IMR-90 (cell line): ENCODE data around the gene ADAMTS3. TPM values are rescaled to one million over a fixed set of nuclear protein-coding genes. Genes with fewer than 3 reads are reported as not detected.

Experiments
- ATAC-seq: fragments of 200-7000 bp; cut with Tn5 transposase; 2 replicates; pipeline ENCODE4 v1.9.1; 2020; ENCODE audit warnings: low read depth, mild to moderate bottlenecking, moderate library complexity
- BruUV-seq: library from RNA; stranded (reverse); fragments of 400-500 nt; replicated peaks from 2 replicates; lab custom pipeline; 2021; lab: Mats Ljungman, UMichigan
- CTCF ChIA-PET: fragments of 300-600 bp; formaldehyde crosslinking; extraction: SDS; loops from one replicate; lab custom pipeline; 2021; ENCODE audit warnings: antibody characterized with exemption; lab: Yijun Ruan, JAX
- POLR2A ChIA-PET: fragments of 300-600 bp; sonication (Branson Sonifier 250); formaldehyde crosslinking; loops from one replicate; lab custom pipeline; 2022; ENCODE audit warnings: antibody characterized with exemption; ENCODE audit not compliant: unreplicated experiment; lab: Charles Lee
- DNase-seq: peaks from one replicate; pipeline ENCODE4 v3.0.0; 2013
- H2AFZ ChIP-seq: replicated peaks from 2 replicates; pipeline ENCODE3; 2013; ENCODE audit warnings: low read length, mild to moderate bottlenecking; ENCODE audit not compliant: poor library complexity
- H2AK5ac ChIP-seq: 2 replicates; pipeline ENCODE4 v1.6.1; 2013; ENCODE audit warnings: low read depth, low read length, inconsistent platforms
- H2AK9ac ChIP-seq: replicated peaks from 2 replicates; pipeline ENCODE3; 2013; ENCODE audit warnings: mild to moderate bottlenecking, low read depth, low read length, moderate library complexity; ENCODE audit not compliant: poor library complexity
- H2BK120ac ChIP-seq: 2 replicates; pipeline ENCODE4 v1.6.1; 2013; ENCODE audit warnings: low read depth, low read length, inconsistent platforms
- H2BK15ac ChIP-seq: 3 replicates; pipeline ENCODE4 v1.6.1; 2013; ENCODE audit warnings: low read depth, low read length, inconsistent platforms
- H2BK20ac ChIP-seq: 2 replicates; pipeline ENCODE4 v1.6.1; 2013; ENCODE audit warnings: low read depth, mild to moderate bottlenecking, inconsistent platforms, low read length, moderate library complexity
- H2BK5ac ChIP-seq: 2 replicates; pipeline ENCODE4 v1.6.1; 2013; ENCODE audit warnings: mild to moderate bottlenecking, low read depth, low read length, inconsistent platforms; ENCODE audit not compliant: poor library complexity, severe bottlenecking
- H3K14ac ChIP-seq: replicated peaks from 2 replicates; pipeline ENCODE4 v1.6.1; 2013; ENCODE audit warnings: low read depth, low read length, inconsistent platforms
- H3K18ac ChIP-seq: 2 replicates; pipeline ENCODE4 v1.6.1; 2013; ENCODE audit warnings: low read depth, low read length, control low read depth
- H3K23ac ChIP-seq: 2 replicates; pipeline ENCODE4 v1.6.1; 2013; ENCODE audit warnings: low read depth, low read length, inconsistent platforms
- H3K27ac ChIP-seq: 2 replicates; pipeline ENCODE4 v1.5.1; 2013; ENCODE audit warnings: mild to moderate bottlenecking, control low read depth, low read length; ENCODE audit not compliant: insufficient read depth
- H3K27me3 ChIP-seq: 2 replicates; pipeline ENCODE4 v1.6.1; 2013; ENCODE audit warnings: low read length; ENCODE audit not compliant: control insufficient read depth, insufficient read depth
- H3K36me3 ChIP-seq: 2 replicates; pipeline ENCODE4 v1.6.1; 2013; ENCODE audit warnings: low read length, mixed read lengths; ENCODE audit not compliant: control insufficient read depth, insufficient read depth
- H3K4ac ChIP-seq: 2 replicates; pipeline ENCODE4 v1.6.1; 2013; ENCODE audit warnings: low read depth, low read length, inconsistent platforms
- H3K4me1 ChIP-seq: 2 replicates; pipeline ENCODE4 v1.6.1; 2013; ENCODE audit warnings: low read length, mixed read lengths; ENCODE audit not compliant: control insufficient read depth, insufficient read depth
- H3K4me2 ChIP-seq: 2 replicates; pipeline ENCODE4 v1.6.1; 2013; ENCODE audit warnings: low read depth, mild to moderate bottlenecking, control low read depth, low read length, moderate library complexity
- H3K4me3 ChIP-seq: 2 replicates; pipeline ENCODE4 v1.5.1; 2013; ENCODE audit warnings: low read depth, mild to moderate bottlenecking, control low read depth, low read length, moderate library complexity; ENCODE audit not compliant: insufficient read depth
- H3K56ac ChIP-seq: 2 replicates; pipeline ENCODE4 v1.6.1; 2013; ENCODE audit warnings: low read length, inconsistent platforms; ENCODE audit not compliant: insufficient read depth; ENCODE audit errors: extremely low read depth
- H3K79me1 ChIP-seq, 2 experiments: 2 replicates each; pipeline ENCODE4 v1.6.1; 2013; ENCODE audit warnings: low read length in 2 of 2, inconsistent platforms in 1 of 2, low read depth in 1 of 2
- H3K9ac ChIP-seq: 2 replicates; pipeline ENCODE4 v1.6.1; 2013; ENCODE audit warnings: low read depth, low read length, control low read depth
- H3K9me1 ChIP-seq: 2 replicates; pipeline ENCODE4 v1.6.1; 2013; ENCODE audit warnings: low read length, inconsistent platforms; ENCODE audit not compliant: insufficient read depth
- H3K9me3 ChIP-seq: 2 replicates; pipeline ENCODE4 v1.6.1; 2013; ENCODE audit warnings: low read length; ENCODE audit not compliant: control insufficient read depth, insufficient read depth
- H4K20me1 ChIP-seq: 2 replicates; pipeline ENCODE4 v1.6.1; 2013; ENCODE audit warnings: low read length, inconsistent platforms; ENCODE audit not compliant: insufficient read depth
- H4K5ac ChIP-seq: 2 replicates; pipeline ENCODE4 v1.6.1; 2013; ENCODE audit warnings: mild to moderate bottlenecking, low read depth, low read length, control low read depth
- H4K8ac ChIP-seq, 2 experiments: 2 replicates each; pipeline ENCODE4 v1.6.1; 2013; ENCODE audit warnings: low read depth in 2 of 2, low read length in 2 of 2, control low read depth in 1 of 2, inconsistent platforms in 1 of 2
- H4K91ac ChIP-seq: 2 replicates; pipeline ENCODE4 v1.6.1; 2013; ENCODE audit warnings: low read depth, low read length, inconsistent platforms; ENCODE audit not compliant: insufficient read depth
- NFE2L2 ChIP-seq: fragments of 150-350 bp; IDR thresholded peaks from 2 replicates; pipeline ENCODE4 v1.6.1; 2016; ENCODE audit warnings: low read depth, mild to moderate bottlenecking, low read length
- SMC3 ChIP-seq: fragments of 150-350 bp; IDR thresholded peaks from 2 replicates; pipeline ENCODE4 v1.6.1; 2016; ENCODE audit warnings: low read depth, mild to moderate bottlenecking, antibody characterized with exemption, low read length, moderate library complexity
- WGBS, 2 experiments: methylation state at CpG; one replicate each; pipeline versions ENCODE4 v1.1.5 to v1.1.7; 2013; ENCODE audit warnings: missing lambda C conversion rate in 2 of 2; ENCODE audit not compliant: insufficient read length in 1 of 2; ENCODE audit errors: extremely low coverage in 2 of 2; 5-methylcytosine and 5-hydroxymethylcytosine counted together
- dilution Hi-C: fragments of 300-500 bp; cut with HindIII; formaldehyde crosslinking; loops from one replicate; pipeline ENCODE4 v1.14.3; 2018; ENCODE audit warnings: low sequenced_read_pairs; ENCODE audit not compliant: unreplicated experiment
- in situ Hi-C: fragments of 300-500 bp; cut with MboI; formaldehyde crosslinking; loops from 3 replicates; pipeline ENCODE4 v1.14.3; 2019; ENCODE audit warnings: low sequenced_read_pairs, inconsistent platforms, mixed read lengths
- intact Hi-C: fragments of 100-400 bp; cut with micrococcal nuclease; formaldehyde crosslinking; loops from 2 replicates; pipeline ENCODE4 v1.10.0; 2022
- polyA plus RNA-seq, 3 experiments: library from polyadenylated mRNA; depleted of rRNA; stranded (reverse); fragments of >200 nt; gene quantifications; 2 replicates each; pipeline ENCODE4 v1.2.3, GENCODE V29; 2012; ENCODE audit warnings: low replicate concordance in 1 of 3
- total RNA-seq: library from RNA; depleted of rRNA; stranded (reverse); fragments of >200 nt; gene quantifications from 2 replicates; pipeline ENCODE4 v1.2.3, GENCODE V29; 2012
- TF ChIP-seq, protein P1 (sequence below): fragments of 150-350 bp; IDR thresholded peaks from 2 replicates; pipeline ENCODE4 v1.6.1; 2017; ENCODE audit warnings: mild to moderate bottlenecking, antibody characterized with exemption, low read length, low read depth

Gene ADAMTS3
- total and polyA plus RNA-seq, 2 of the 4 experiments (the other 2 are of a cell fraction), result 0.68 to 2.9 TPM

DNA sequence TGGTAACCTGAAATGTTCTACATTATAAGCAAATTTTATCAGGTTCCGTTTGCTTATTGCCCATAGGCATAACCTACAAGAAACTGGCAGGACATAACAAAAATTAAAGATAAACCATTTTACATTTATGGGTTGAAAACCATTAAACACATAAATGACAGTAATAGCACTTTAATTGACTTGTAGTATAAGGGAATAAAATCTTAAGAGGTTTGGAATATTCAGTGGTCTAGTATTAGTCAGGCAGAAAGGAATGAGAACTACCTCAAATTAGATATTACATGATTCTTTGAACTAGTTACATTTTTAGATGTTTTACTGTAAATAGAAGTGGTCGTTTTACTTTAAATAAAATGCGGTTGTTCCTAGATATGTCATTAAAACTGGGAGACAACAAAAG, 111.9 kb downstream of the ADAMTS3 start:
- H3K4me3 ChIP-seq, result no peak overlapping the region
- no peaks in the 10 kb centered on the region for H3K36me3 ChIP-seq

More for the DNA sequence above, 111.9 kb downstream of the ADAMTS3 start:
- H3K79me1 ChIP-seq, result no peaks in the 10 kb centered on the region
- no peak overlapping the region for H3K14ac ChIP-seq
- no peaks in the 10 kb centered on the region for H4K20me1 ChIP-seq
- no peaks in the 10 kb centered on the region for H3K27me3 ChIP-seq
- H2AK5ac ChIP-seq, result no peak overlapping the region
- no peaks in the 10 kb centered on the region for H3K9me1 ChIP-seq
- H2AK9ac ChIP-seq, result no peak overlapping the region
- no peaks in the 10 kb centered on the region for H3K9me3 ChIP-seq
- H2BK20ac ChIP-seq, result no peak overlapping the region
- H2BK15ac ChIP-seq, result no peak overlapping the region
- no peak overlapping the region for H3K4ac ChIP-seq
- H3K4me1 ChIP-seq, result no peaks in the 10 kb centered on the region
- no TSS peak for BruUV-seq
- ChIA-PET CTCF (no interaction called here), POLR2A (no interaction called here)
- no peak overlapping the region for H3K4me2 ChIP-seq
- no peak overlapping the region for H4K8ac ChIP-seq
- no peak overlapping the region for H4K91ac ChIP-seq
- no peak overlapping the region for H3K56ac ChIP-seq
- no peak for TF ChIP-seq NFE2L2
- TF ChIP-seq, protein P1, sequence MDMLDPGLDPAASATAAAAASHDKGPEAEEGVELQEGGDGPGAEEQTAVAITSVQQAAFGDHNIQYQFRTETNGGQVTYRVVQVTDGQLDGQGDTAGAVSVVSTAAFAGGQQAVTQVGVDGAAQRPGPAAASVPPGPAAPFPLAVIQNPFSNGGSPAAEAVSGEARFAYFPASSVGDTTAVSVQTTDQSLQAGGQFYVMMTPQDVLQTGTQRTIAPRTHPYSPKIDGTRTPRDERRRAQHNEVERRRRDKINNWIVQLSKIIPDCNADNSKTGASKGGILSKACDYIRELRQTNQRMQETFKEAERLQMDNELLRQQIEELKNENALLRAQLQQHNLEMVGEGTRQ, result no peak
- TF ChIP-seq SMC3, result no peak
- H3K27ac ChIP-seq, result no peak overlapping the region
- H2BK120ac ChIP-seq, result no peak overlapping the region
- H4K5ac ChIP-seq, result no peak overlapping the region
- in situ Hi-C loops, result no loop called here
- H3K9ac ChIP-seq, result no peak overlapping the region
- dilution Hi-C loops, result no loop called here
- ATAC-seq, result no peak
- H3K18ac ChIP-seq, result no peak overlapping the region
- H2BK5ac ChIP-seq, result no peak overlapping the region
- no peak overlapping the region for H2AFZ ChIP-seq
- DNase-seq, result no peak
- no peak overlapping the region for H3K23ac ChIP-seq
- no CpG with 5 or more reads among the region's 3 CpGs for WGBS, 2 experiments
- intact Hi-C loops, result no loop called here
